HCT116 (cell line): ENCODE measurements around the gene RNF34. TPM values are rescaled to one million over a fixed set of nuclear protein-coding genes. Genes with fewer than 3 reads are reported as not detected.
"Not testable (repeated sequence)": the region's sequence is repeated elsewhere in the genome, so short reads cannot be mapped to it uniquely, and the experiment has no call there.

Experiments used
- ATAC-seq: fragments of 200-7000 bp; cut with Tn5 transposase; 2 replicates; pipeline ENCODE4 v1.9.1; 2020; ENCODE audit warnings: mild to moderate bottlenecking, moderate library complexity
- BruUV-seq: library from RNA; stranded (reverse); fragments of 400-500 nt; replicated peaks from 2 replicates; lab custom pipeline; 2021; lab: Mats Ljungman, UMichigan
- CTCF ChIA-PET: fragments of 300-600 bp; sonication (Branson Sonifier 250); formaldehyde crosslinking; loops from one replicate; lab custom pipeline; 2021; ENCODE audit warnings: antibody characterized with exemption; lab: Charles Lee
- POLR2A ChIA-PET: fragments of 300-600, 350-600 bp; sonication (Branson Sonifier 250); formaldehyde crosslinking; loops from one replicate; lab custom pipeline; 2021; ENCODE audit warnings: antibody characterized with exemption; lab: Charles Lee
- RAD21 ChIA-PET, 2 experiments: fragments of 300-600 bp; sonication (Branson Sonifier 250); formaldehyde crosslinking; loops; one replicate each; lab custom pipeline; 2023; ENCODE audit warnings: low total read pairs in 2 of 2; ENCODE audit not compliant: uncharacterized antibody in 2 of 2, unreplicated experiment in 2 of 2, low non-redundant PET in 1 of 2; lab: Charles Lee
- DNase-seq: peaks from one replicate; pipeline ENCODE4 v3.0.0-alpha.2; 2010; ENCODE audit warnings: low read depth, low spot score
- H2AFZ ChIP-seq: fragments of 200-600 bp; shearing (Covaris generic), sonication (generic); 2 replicates; pipeline ENCODE4 v1.6.1; 2017; ENCODE audit warnings: low read depth, mixed run types, mixed read lengths, antibody characterized with exemption, low read length; ENCODE audit not compliant: poor library complexity, severe bottlenecking
- H3K27ac ChIP-seq: 2 replicates; pipeline ENCODE4 v1.5.1; 2012; ENCODE audit warnings: low read depth, low read length
- H3K27me3 ChIP-seq: fragments of 200-600 bp; sonication (generic); 2 replicates; pipeline ENCODE4 v1.6.1; 2016; ENCODE audit warnings: mixed run types, low read length, mixed read lengths; ENCODE audit not compliant: insufficient read depth
- H3K36me3 ChIP-seq, 2 experiments: fragments of 200-500 bp in 1 of 2; fragments of 200-600 bp in 1 of 2; sonication (Bioruptor generic) in 1 of 2; sonication (generic) in 1 of 2; 2 replicates each; pipeline versions ENCODE4 v1.5.1 to v1.6.1; 2014 to 2016; ENCODE audit warnings: low read length in 2 of 2, inconsistent platforms in 1 of 2, mixed read lengths in 1 of 2, mixed run types in 1 of 2; ENCODE audit not compliant: insufficient read depth in 2 of 2, control insufficient read depth in 1 of 2
- H3K4me1 ChIP-seq, 2 experiments: fragments of 200-600 bp in 1 of 2; sonication (generic) in 1 of 2; 2 replicates each; pipeline versions ENCODE4 v1.5.1 to v1.6.1; 2012 to 2017; ENCODE audit warnings: low read length in 2 of 2, inconsistent platforms in 1 of 2, mild to moderate bottlenecking in 1 of 2, mixed read lengths in 1 of 2, mixed run types in 1 of 2, moderate library complexity in 1 of 2; ENCODE audit not compliant: insufficient read depth in 2 of 2, control insufficient read depth in 1 of 2
- H3K4me2 ChIP-seq: fragments of 200-600 bp; sonication (generic); 2 replicates; pipeline ENCODE4 v1.6.1; 2017; ENCODE audit warnings: mixed run types, low read length, mixed read lengths
- H3K4me3 ChIP-seq, 2 experiments: fragments of 200-600 bp in 1 of 2; sonication (generic) in 1 of 2; replicated peaks in 1 of 2; 2 replicates each; pipeline ENCODE4 v1.5.1; 2011 to 2016; ENCODE audit warnings: low read length in 2 of 2, control low read depth in 1 of 2, low read depth in 1 of 2, mild to moderate bottlenecking in 1 of 2, mixed read lengths in 1 of 2, mixed run types in 1 of 2
- H3K79me2 ChIP-seq: fragments of 200-600 bp; sonication (generic); 2 replicates; pipeline ENCODE4 v1.6.1; 2017; ENCODE audit warnings: mild to moderate bottlenecking, mixed run types, low read length, moderate library complexity, mixed read lengths; ENCODE audit not compliant: insufficient read depth
- H3K9ac ChIP-seq: fragments of 200-600 bp; sonication (generic); 2 replicates; pipeline ENCODE4 v1.6.1; 2016; ENCODE audit warnings: low read length, mixed read lengths
- H3K9me2 ChIP-seq: fragments of 200-600 bp; sonication (generic), shearing (Covaris generic); 2 replicates; pipeline ENCODE4 v1.6.1; 2017; ENCODE audit warnings: mixed run types, mild to moderate bottlenecking, moderate library complexity; ENCODE audit not compliant: insufficient read depth
- H3K9me3 ChIP-seq, 2 experiments: fragments of 200-500 bp in 1 of 2; fragments of 200-600 bp in 1 of 2; sonication (Bioruptor generic) in 1 of 2; sonication (generic) in 1 of 2; 2 replicates each; pipeline ENCODE4 v1.6.1; 2014 to 2017; ENCODE audit warnings: low read length in 2 of 2, mixed read lengths in 2 of 2, inconsistent platforms in 1 of 2, low read depth in 1 of 2, mild to moderate bottlenecking in 1 of 2, mixed run types in 1 of 2, moderate library complexity in 1 of 2; ENCODE audit not compliant: control insufficient read depth in 1 of 2, insufficient read depth in 1 of 2
- H4K20me1 ChIP-seq: fragments of 200-600 bp; sonication (generic), shearing (Covaris generic); 2 replicates; pipeline ENCODE4 v1.6.1; 2017; ENCODE audit warnings: mixed run types, mild to moderate bottlenecking, moderate library complexity; ENCODE audit not compliant: insufficient read depth
- ATF3 ChIP-seq: IDR thresholded peaks from 2 replicates; pipeline ENCODE4 v1.6.1; 2012
- EZH2phosphoT487 ChIP-seq: fragments of 200-600 bp; IDR thresholded peaks from 2 replicates; pipeline ENCODE4 v1.6.1; 2018; ENCODE audit warnings: antibody characterized with exemption, borderline replicate concordance
- JUND ChIP-seq: IDR thresholded peaks from 2 replicates; pipeline ENCODE4 v1.6.1; 2012
- SRF ChIP-seq: IDR thresholded peaks from 2 replicates; pipeline ENCODE4 v1.6.1; 2012; ENCODE audit warnings: low read depth
- YY1 ChIP-seq: IDR thresholded peaks from 2 replicates; pipeline ENCODE4 v1.6.1; 2011; ENCODE audit warnings: low read length, low read depth, moderate library complexity, mild to moderate bottlenecking; ENCODE audit not compliant: insufficient replicate concordance; ENCODE audit errors: extremely low read depth
- intact Hi-C: fragments of 100-400 bp; cut with micrococcal nuclease; formaldehyde crosslinking; loops from 2 replicates; pipeline ENCODE4 v1.10.0; 2022
- total RNA-seq: library from RNA; stranded (reverse); gene quantifications from one replicate; pipeline ENCODE4 v1.2.1, GENCODE V29; 2021; ENCODE audit not compliant: unreplicated experiment
- TF ChIP-seq, protein P1 (sequence below): IDR thresholded peaks from 2 replicates; pipeline ENCODE4 v1.6.1; 2012; ENCODE audit warnings: low read depth

Gene RNF34
- total RNA-seq, 1 experiment from 2014 or later, result 47.8 TPM

GRCh38 chr12:121374945-121375584, 24.9 kb upstream of the RNF34 start:
- CTCF ChIA-PET, result not testable (repeated sequence)

GRCh38 chr12:121376754-121377697, 22.9 kb upstream of the RNF34 start:
- ChIA-PET CTCF (no interaction called here), RAD21 (no interaction called here), POLR2A (no interaction called here)
- intact Hi-C loops, result no loop called here
- H3K27me3 ChIP-seq, result no peaks in the 10 kb centered on the region
- 0 out of 4 replicates have a peak, but pooled peaks cover 0 to 2% of the 10 kb centered on the region in 2 experiments for H3K4me1 ChIP-seq
- DNase-seq (no peak), ATAC-seq (no peak)
- no peak overlapping the region for H3K27ac ChIP-seq
- H3K9me3 ChIP-seq, result no peaks in the 10 kb centered on the region
- TF ChIP-seq, protein P1, sequence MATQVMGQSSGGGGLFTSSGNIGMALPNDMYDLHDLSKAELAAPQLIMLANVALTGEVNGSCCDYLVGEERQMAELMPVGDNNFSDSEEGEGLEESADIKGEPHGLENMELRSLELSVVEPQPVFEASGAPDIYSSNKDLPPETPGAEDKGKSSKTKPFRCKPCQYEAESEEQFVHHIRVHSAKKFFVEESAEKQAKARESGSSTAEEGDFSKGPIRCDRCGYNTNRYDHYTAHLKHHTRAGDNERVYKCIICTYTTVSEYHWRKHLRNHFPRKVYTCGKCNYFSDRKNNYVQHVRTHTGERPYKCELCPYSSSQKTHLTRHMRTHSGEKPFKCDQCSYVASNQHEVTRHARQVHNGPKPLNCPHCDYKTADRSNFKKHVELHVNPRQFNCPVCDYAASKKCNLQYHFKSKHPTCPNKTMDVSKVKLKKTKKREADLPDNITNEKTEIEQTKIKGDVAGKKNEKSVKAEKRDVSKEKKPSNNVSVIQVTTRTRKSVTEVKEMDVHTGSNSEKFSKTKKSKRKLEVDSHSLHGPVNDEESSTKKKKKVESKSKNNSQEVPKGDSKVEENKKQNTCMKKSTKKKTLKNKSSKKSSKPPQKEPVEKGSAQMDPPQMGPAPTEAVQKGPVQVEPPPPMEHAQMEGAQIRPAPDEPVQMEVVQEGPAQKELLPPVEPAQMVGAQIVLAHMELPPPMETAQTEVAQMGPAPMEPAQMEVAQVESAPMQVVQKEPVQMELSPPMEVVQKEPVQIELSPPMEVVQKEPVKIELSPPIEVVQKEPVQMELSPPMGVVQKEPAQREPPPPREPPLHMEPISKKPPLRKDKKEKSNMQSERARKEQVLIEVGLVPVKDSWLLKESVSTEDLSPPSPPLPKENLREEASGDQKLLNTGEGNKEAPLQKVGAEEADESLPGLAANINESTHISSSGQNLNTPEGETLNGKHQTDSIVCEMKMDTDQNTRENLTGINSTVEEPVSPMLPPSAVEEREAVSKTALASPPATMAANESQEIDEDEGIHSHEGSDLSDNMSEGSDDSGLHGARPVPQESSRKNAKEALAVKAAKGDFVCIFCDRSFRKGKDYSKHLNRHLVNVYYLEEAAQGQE, result no peak
- no peak for TF ChIP-seq YY1
- TF ChIP-seq EZH2phosphoT487, result no peak
- no peak for TF ChIP-seq JUND
- TF ChIP-seq SRF, result no peak
- TF ChIP-seq ATF3, result no peak
- no TSS peak for BruUV-seq
- H3K4me3 ChIP-seq, result no peak overlapping the region
- no peak overlapping the region for H3K4me2 ChIP-seq
- no peaks in the 10 kb centered on the region for H4K20me1 ChIP-seq
- H3K36me3 ChIP-seq, result no peaks in the 10 kb centered on the region
- H2AFZ ChIP-seq, result no peak overlapping the region
- H3K79me2 ChIP-seq, result no peaks in the 10 kb centered on the region
- no peak overlapping the region for H3K9ac ChIP-seq
- no peaks in the 10 kb centered on the region for H3K9me2 ChIP-seq

More at GRCh38 chr12:121374945-121375584, 24.9 kb upstream of the RNF34 start:
- H3K36me3 ChIP-seq, H3K9me3 ChIP-seq, BruUV-seq, H3K4me2 ChIP-seq, H3K4me3 ChIP-seq, H3K79me2 ChIP-seq, H3K4me1 ChIP-seq, H2AFZ ChIP-seq, DNase-seq, H3K27me3 ChIP-seq, intact Hi-C loops, H3K9me2 ChIP-seq, H3K27ac ChIP-seq, H3K9ac ChIP-seq, H4K20me1 ChIP-seq, ATAC-seq, POLR2A ChIA-PET, RAD21 ChIA-PET: not testable (repeated sequence)
